ENCODE results near the gene BIN2. TPM values are rescaled to one million over a fixed set of nuclear protein-coding genes. Genes with fewer than 3 reads are reported as not detected.
"Not testable (repeated sequence)": the region's sequence is repeated elsewhere in the genome, so short reads cannot be mapped to it uniquely, and the experiment has no call there.

BIN2 gene
- polyA plus RNA-seq, 1 donor: 3.0 TPM

- no peak for DNase-seq
These were observed 16.1 kb downstream of the BIN2 start for GRCh38 chr12:51307655-51308593.

- no peak for DNase-seq
These were observed 17.5 kb downstream of the BIN2 start for GRCh38 chr12:51306507-51306906.

GRCh38 chr12:51300768-51301167, 23.2 kb downstream of the BIN2 start:
- not testable (repeated sequence) for DNase-seq

GRCh38 chr12:51295651-51296050, 28.3 kb downstream of the BIN2 start:
- no peak for DNase-seq

GRCh38 chr12:51294097-51294496, 29.9 kb downstream of the BIN2 start:
- not testable (repeated sequence) for DNase-seq

- DNase-seq: no peak
These were observed 30.3 kb downstream of the BIN2 start for GRCh38 chr12:51293696-51294095.

- DNase-seq: not testable (repeated sequence)
These were observed 32.1 kb downstream of the BIN2 start for GRCh38 chr12:51291603-51292513.

- no peak for DNase-seq
These were observed 38.1 kb downstream of the BIN2 start for GRCh38 chr12:51285843-51286242.

- DNase-seq: no peak
These were observed 42.6 kb downstream of the BIN2 start for GRCh38 chr12:51281202-51281924.

GRCh38 chr12:51275088-51275487, 48.9 kb downstream of the BIN2 start:
- DNase-seq: no peak

GRCh38 chr12:51272810-51273209, 51.2 kb downstream of the BIN2 start:
- DNase-seq: not testable (repeated sequence)

- DNase-seq: no peak
These were observed 52.9 kb downstream of the BIN2 start for GRCh38 chr12:51270951-51271518.

- no peak for DNase-seq
These were observed 53.7 kb downstream of the BIN2 start, which contains the start of gene SMAGP for GRCh38 chr12:51270067-51270950. Gene SMAGP (minus strand): TSS chr12:51270415. CDS start chr12:51269278, 1,137 bp downstream.

- DNase-seq: no peak
These were observed 54.6 kb downstream of the BIN2 start for GRCh38 chr12:51269174-51270066.

- DNase-seq: no peak
These were observed 59.0 kb downstream of the BIN2 start for GRCh38 chr12:51265024-51265423.

- no peak for DNase-seq
These were observed 59.7 kb downstream of the BIN2 start for GRCh38 chr12:51264297-51264696.

- DNase-seq: no peak
These were observed 60.6 kb downstream of the BIN2 start for GRCh38 chr12:51263341-51263740.

GRCh38 chr12:51262758-51263177, 61.2 kb downstream of the BIN2 start:
- no peak for DNase-seq

- not testable (repeated sequence) for DNase-seq
These were observed 64.4 kb downstream of the BIN2 start for GRCh38 chr12:51259600-51259999.

GRCh38 chr12:51254536-51254935, 69.4 kb downstream of the BIN2 start:
- no peak for DNase-seq

Measured in hindlimb muscle (tissue), 1 donor.